Endothelial cell of umbilical vein (primary cell): ENCODE measurements around the gene SNRPA. TPM values are rescaled to one million over a fixed set of nuclear protein-coding genes. Genes with fewer than 3 reads are reported as not detected.

ENCODE experiments used
- BruUV-seq: library from RNA; stranded (reverse); fragments of 400-500 nt; replicated peaks from 2 replicates; lab custom pipeline; 2021; lab: Mats Ljungman, UMichigan
- CTCF ChIA-PET: fragments of 300-600, 350-600 bp; sonication (Branson Sonifier 250); formaldehyde crosslinking; loops from one replicate; lab custom pipeline; 2021; ENCODE audit warnings: antibody characterized with exemption, inconsistent platforms; lab: Charles Lee
- POLR2A ChIA-PET: fragments of 300-600, 350-600 bp; sonication (Branson Sonifier 250); formaldehyde crosslinking; loops from one replicate; lab custom pipeline; 2021; ENCODE audit warnings: antibody characterized with exemption, inconsistent platforms; lab: Charles Lee
- DNase-seq: peaks from one replicate; pipeline ENCODE4 v3.0.0-alpha.2; 2011; ENCODE audit warnings: low read depth, low spot score
- FAIRE-seq: peaks from 2 replicates; lab custom pipeline; 2011; peaks lifted over from hg19 to GRCh38; lab: Jason Lieb, UNC
- H2AFZ ChIP-seq: 2 replicates; pipeline ENCODE4 v1.6.0; 2012; ENCODE audit warnings: low read depth, low read length, control low read depth, inconsistent platforms
- H3K27ac ChIP-seq: 2 replicates; pipeline ENCODE4 v1.5.1; 2011; ENCODE audit warnings: low read depth, mild to moderate bottlenecking, control low read depth, low read length, moderate library complexity; ENCODE audit not compliant: insufficient read depth
- H3K27me3 ChIP-seq, 2 experiments: 2 replicates each; pipeline versions ENCODE4 v1.6.0 to v1.6.1; 2011; ENCODE audit warnings: low read length in 2 of 2, mixed read lengths in 1 of 2; ENCODE audit not compliant: control insufficient read depth in 2 of 2, insufficient read depth in 2 of 2
- H3K36me3 ChIP-seq, 2 experiments: 2 replicates in 1 of 2; 3 replicates in 1 of 2; pipeline ENCODE4 v1.5.1; 2011; ENCODE audit warnings: low read length in 2 of 2, mild to moderate bottlenecking in 1 of 2, moderate library complexity in 1 of 2; ENCODE audit not compliant: control insufficient read depth in 2 of 2, insufficient read depth in 2 of 2; ENCODE audit errors: extremely low read depth in 1 of 2
- H3K4me1 ChIP-seq: 3 replicates; pipeline ENCODE4 v1.5.1; 2011; ENCODE audit warnings: mild to moderate bottlenecking, low read length; ENCODE audit not compliant: control insufficient read depth, insufficient read depth; ENCODE audit errors: extremely low read depth
- H3K4me2 ChIP-seq: 2 replicates; pipeline ENCODE4 v1.6.1; 2011; ENCODE audit warnings: low read length, control low read depth, mixed read lengths; ENCODE audit not compliant: insufficient read depth
- H3K4me3 ChIP-seq, 3 experiments: fragments of 200-600 bp in 1 of 3; sonication (generic), shearing (Covaris generic) in 1 of 3; replicated peaks in 1 of 3; 2 replicates each; pipeline ENCODE4 v1.5.1; 2011 to 2016; ENCODE audit warnings: control low read depth in 3 of 3, low read length in 3 of 3, mild to moderate bottlenecking in 2 of 3, inconsistent platforms in 1 of 3, low read depth in 1 of 3, moderate library complexity in 1 of 3; ENCODE audit not compliant: insufficient read depth in 1 of 3
- H3K79me2 ChIP-seq: 2 replicates; pipeline ENCODE4 v1.6.0; 2012; ENCODE audit warnings: low read length, inconsistent platforms; ENCODE audit not compliant: control insufficient read depth, insufficient read depth
- H3K9ac ChIP-seq: replicated peaks from 2 replicates; pipeline ENCODE3; 2011; ENCODE audit warnings: low read length, control low read depth; ENCODE audit not compliant: insufficient read depth; ENCODE audit errors: extremely low read depth
- H3K9me1 ChIP-seq: replicated peaks from 3 replicates; pipeline ENCODE4 v1.6.0; 2011; ENCODE audit warnings: mild to moderate bottlenecking, low read length; ENCODE audit not compliant: control insufficient read depth, insufficient read depth; ENCODE audit errors: extremely low read depth
- H3K9me3 ChIP-seq: replicated peaks from 2 replicates; pipeline ENCODE4 v1.5.1; 2012; ENCODE audit warnings: low read length, inconsistent platforms; ENCODE audit not compliant: control insufficient read depth, insufficient read depth
- H4K20me1 ChIP-seq: replicated peaks from 2 replicates; pipeline ENCODE3; 2011; ENCODE audit warnings: mild to moderate bottlenecking, low read length; ENCODE audit not compliant: control insufficient read depth, insufficient read depth; ENCODE audit errors: extremely low read depth
- EZH2 ChIP-seq: IDR thresholded peaks from 2 replicates; pipeline ENCODE4 v1.6.1; 2012; ENCODE audit warnings: borderline replicate concordance, low read depth, mild to moderate bottlenecking, moderate library complexity, low read length, inconsistent platforms; ENCODE audit not compliant: severe bottlenecking
- FOS ChIP-seq: IDR thresholded peaks from 2 replicates; pipeline ENCODE4 v1.6.1; 2011; ENCODE audit warnings: mild to moderate bottlenecking, low read length, moderate library complexity, borderline replicate concordance; ENCODE audit not compliant: insufficient read depth
- GATA2 ChIP-seq: IDR thresholded peaks from 2 replicates; pipeline ENCODE4 v1.7.0; 2011; ENCODE audit warnings: low read depth, mild to moderate bottlenecking, moderate library complexity, mixed read lengths, low read length; ENCODE audit not compliant: insufficient read length, insufficient read depth
- JUN ChIP-seq: IDR thresholded peaks from 2 replicates; pipeline ENCODE4 v1.6.1; 2011; ENCODE audit warnings: borderline replicate concordance, low read depth; ENCODE audit not compliant: insufficient read length, insufficient read depth
- MYC ChIP-seq: IDR thresholded peaks from one replicate; pipeline ENCODE4 v1.6.1; 2011; ENCODE audit warnings: mild to moderate bottlenecking, low read depth, low read length
- POLR2A ChIP-seq: IDR thresholded peaks from 2 replicates; pipeline ENCODE4 v1.6.1; 2012; ENCODE audit warnings: low read depth, mild to moderate bottlenecking, control low read depth, low read length
- POLR2AphosphoS5 ChIP-seq: IDR thresholded peaks from 2 replicates; pipeline ENCODE4 v1.6.1; 2012; ENCODE audit warnings: low read depth, mild to moderate bottlenecking, control low read depth, low read length, moderate library complexity; ENCODE audit not compliant: insufficient read depth
- dilution Hi-C: fragments of 300-500 bp; cut with MboI; formaldehyde crosslinking; loops from one replicate; pipeline ENCODE4 v1.15.0; 2019; ENCODE audit warnings: low sequenced_read_pairs; ENCODE audit not compliant: extremely low pct_ligation_motif_present
- intact Hi-C: fragments of 100-400 bp; cut with micrococcal nuclease; formaldehyde crosslinking; loops from one replicate; pipeline ENCODE4 v1.10.0; 2022
- polyA plus RNA-seq, 4 experiments: library from polyadenylated mRNA; depleted of rRNA in 3 of 4; stranded (reverse) in 3 of 4; unstranded in 1 of 4; fragments of >200 nt; gene quantifications; 2 replicates each; pipeline versions ENCODE4 v1.2.1 to v1.2.3, GENCODE V29; 2011 to 2012; ENCODE audit warnings: missing spikeins in 1 of 4
- total RNA-seq: library from RNA; stranded (reverse); gene quantifications from 2 replicates; pipeline ENCODE4 v1.2.3, GENCODE V29; 2021
- TF ChIP-seq, protein P1 (sequence below): IDR thresholded peaks from 2 replicates; pipeline ENCODE4 v1.6.1; 2011; ENCODE audit not compliant: insufficient read depth, insufficient read length

SNRPA gene
- total and polyA plus RNA-seq, 2 donors (not counting 3 experiments of a cell fraction or from before 2014, with no cell fraction given), result 84.6 to 131 TPM

DNA sequence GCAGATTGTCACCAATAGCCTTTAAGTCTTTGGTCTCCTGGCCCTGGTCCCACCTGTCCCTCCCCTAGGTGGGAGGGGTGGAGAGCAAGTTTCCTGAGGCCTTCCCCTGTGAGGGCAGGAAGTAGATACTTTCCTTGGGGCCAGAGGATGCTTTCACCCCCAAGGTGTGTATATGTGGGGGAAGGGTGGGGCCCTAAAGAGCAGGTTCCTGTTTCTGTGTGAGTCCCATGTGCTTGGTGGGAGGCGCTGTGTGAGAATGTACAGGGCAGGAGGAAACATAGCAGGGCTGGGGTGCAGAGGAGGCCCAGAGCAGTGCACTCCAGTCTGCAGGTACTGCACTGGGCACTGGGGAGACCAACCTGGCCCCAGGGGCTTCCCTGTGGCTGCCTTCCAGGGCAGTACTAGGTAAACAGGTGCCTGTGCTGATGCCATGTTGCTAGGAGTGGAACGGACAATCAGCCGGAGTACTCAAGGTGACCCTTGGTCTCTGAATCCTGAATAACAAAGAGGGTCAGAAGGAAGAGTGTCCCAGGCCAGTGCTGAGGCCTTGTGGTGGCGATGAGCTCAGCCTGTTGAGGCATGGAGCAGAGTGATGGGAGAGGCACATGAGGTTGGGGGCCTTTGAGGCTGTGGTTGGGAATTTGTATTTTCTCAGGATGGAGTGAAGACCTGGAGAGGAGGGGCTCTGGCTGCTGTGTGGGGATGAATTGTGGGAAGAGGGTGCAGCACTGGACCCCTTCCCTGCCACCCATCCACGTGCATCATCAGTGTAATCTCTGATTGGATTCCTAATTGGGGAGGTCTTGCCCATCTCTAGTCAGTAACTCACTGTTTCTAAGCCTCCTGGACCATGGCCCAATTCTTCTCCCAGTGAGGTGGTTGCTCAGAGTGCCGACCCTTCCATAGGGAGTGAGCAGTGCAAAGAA, 53.1 kb downstream of the SNRPA start:
- Histone ChIP-seq H3K4me2 (no peak overlapping the region), H3K4me3 (no peak overlapping the region), H3K27me3 (no peaks in the 10 kb centered on the region), H3K27ac (no peak overlapping the region), H3K9ac (no peak overlapping the region), H3K9me1 (no peaks in the 10 kb centered on the region), H3K9me3 (no peaks in the 10 kb centered on the region), H3K4me1 (peaks cover 71% of the 10 kb centered on the region), H3K79me2 (peaks cover 86% of the 10 kb centered on the region), H2AFZ (no peak overlapping the region), H3K36me3 (peaks cover 6 to 41% of the 10 kb centered on the region in 2 experiments), H4K20me1 (no peaks in the 10 kb centered on the region)
- ChIA-PET CTCF (interaction anchor here (1.8 kb wide), 1 partner anchor 16 kb away, joined by 5 read pairs; no protein-coding TSS in a partner anchor), POLR2A (no interaction called here)
- FAIRE-seq (no peak), DNase-seq (no peak)
- dilution Hi-C loops (no loop called here), intact Hi-C loops (loop anchor here (10.0 kb wide), 1 partner anchor 359 kb away; the partner anchor contains the start of gene SERTAD3)
- no TSS peak for BruUV-seq
- TF ChIP-seq MYC (no peak), POLR2A (no peak), FOS (no peak), JUN (no peak), EZH2 (no peak), GATA2 (no peak), POLR2AphosphoS5 (no peak)
- TF ChIP-seq, protein P1, sequence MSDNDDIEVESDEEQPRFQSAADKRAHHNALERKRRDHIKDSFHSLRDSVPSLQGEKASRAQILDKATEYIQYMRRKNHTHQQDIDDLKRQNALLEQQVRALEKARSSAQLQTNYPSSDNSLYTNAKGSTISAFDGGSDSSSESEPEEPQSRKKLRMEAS, result no peak
